ENCODE results near the gene SUFU.

SUFU gene

DNA sequence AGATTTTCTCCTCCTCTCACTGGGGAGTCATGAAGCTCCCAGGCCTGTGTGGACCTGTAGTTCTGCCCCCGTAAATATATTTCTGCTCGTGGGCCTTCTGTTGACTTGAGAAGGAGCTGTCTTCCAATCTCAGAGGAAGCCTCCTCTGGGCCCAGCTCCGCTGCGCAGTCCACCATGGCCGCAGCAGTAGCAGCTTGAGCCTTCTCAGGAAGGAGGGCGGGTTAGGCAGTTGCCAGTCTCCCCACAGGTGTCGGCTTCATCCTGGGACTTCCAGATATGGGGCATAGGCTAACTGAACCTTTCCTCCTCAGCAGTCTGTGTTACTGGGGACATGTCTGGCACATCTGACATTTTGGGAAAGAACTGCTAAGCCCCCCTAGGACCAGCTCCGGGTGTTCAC lies 77.6 kb downstream of the SUFU start:
- Mint-ChIP-seq H3K4me3 (no peak overlapping the region), H3K4me1 (peaks cover 58% of the 10 kb centered on the region), H3K36me3 (ENCODE audit: low read depth) (no peaks in the 10 kb centered on the region), H3K9me3 (no peaks in the 10 kb centered on the region), H3K27ac (peak overlapping the region; percentile 91 to 97 (median 96)), H3K27me3 (ENCODE audit: low read depth) (no peaks in the 10 kb centered on the region)
- TF ChIP-seq, protein P1, sequence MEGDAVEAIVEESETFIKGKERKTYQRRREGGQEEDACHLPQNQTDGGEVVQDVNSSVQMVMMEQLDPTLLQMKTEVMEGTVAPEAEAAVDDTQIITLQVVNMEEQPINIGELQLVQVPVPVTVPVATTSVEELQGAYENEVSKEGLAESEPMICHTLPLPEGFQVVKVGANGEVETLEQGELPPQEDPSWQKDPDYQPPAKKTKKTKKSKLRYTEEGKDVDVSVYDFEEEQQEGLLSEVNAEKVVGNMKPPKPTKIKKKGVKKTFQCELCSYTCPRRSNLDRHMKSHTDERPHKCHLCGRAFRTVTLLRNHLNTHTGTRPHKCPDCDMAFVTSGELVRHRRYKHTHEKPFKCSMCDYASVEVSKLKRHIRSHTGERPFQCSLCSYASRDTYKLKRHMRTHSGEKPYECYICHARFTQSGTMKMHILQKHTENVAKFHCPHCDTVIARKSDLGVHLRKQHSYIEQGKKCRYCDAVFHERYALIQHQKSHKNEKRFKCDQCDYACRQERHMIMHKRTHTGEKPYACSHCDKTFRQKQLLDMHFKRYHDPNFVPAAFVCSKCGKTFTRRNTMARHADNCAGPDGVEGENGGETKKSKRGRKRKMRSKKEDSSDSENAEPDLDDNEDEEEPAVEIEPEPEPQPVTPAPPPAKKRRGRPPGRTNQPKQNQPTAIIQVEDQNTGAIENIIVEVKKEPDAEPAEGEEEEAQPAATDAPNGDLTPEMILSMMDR (IDR thresholded peaks at IDR 0.05; ENCODE audit: unreplicated experiment in 3 of 3): no peak

DNA sequence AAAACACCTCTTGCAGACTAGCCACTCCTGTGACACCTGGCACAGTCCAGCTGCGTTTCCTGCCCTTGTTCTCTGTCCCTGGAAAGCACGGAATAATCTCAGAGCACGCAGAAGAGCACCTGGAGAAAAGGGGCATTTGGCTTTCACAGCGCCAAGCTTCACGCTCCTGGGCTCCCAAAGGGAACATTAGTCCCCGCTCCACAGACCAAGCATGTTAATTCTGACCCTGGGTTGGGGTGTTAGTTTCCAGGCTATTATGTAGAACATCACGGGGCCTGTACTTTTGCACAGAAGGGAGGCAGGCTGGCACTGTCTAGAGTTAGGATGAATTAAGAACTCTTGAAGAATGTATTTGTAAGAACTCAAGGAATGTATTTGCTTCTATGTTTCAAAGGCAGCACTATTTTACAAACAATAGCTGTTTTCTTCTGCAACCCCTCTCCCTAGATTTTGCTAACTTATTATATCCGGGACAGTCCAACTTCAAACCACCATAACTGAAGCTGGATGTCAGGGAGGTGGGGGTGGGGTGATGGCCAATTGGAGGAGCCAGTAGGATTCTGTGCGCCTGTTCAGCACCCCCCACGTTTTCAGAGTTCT lies 78.3 kb downstream of the SUFU start:
- TF ChIP-seq, protein P1 (IDR thresholded peaks at IDR 0.05; ENCODE audit: unreplicated experiment in 3 of 3): no peak
- no peaks in the 10 kb centered on the region for H3K27me3 Mint-ChIP-seq (ENCODE audit: low read depth)
- peaks cover 5% of the 10 kb centered on the region for H3K36me3 Mint-ChIP-seq (ENCODE audit: low read depth)
- H3K4me3 Mint-ChIP-seq: peak overlapping the region in 1 of 3 experiments; percentile 21
- peak overlapping the region; percentile 91 to 97 (median 96) for H3K27ac Mint-ChIP-seq
- peaks cover 58% of the 10 kb centered on the region for H3K4me1 Mint-ChIP-seq
- no peaks in the 10 kb centered on the region for H3K9me3 Mint-ChIP-seq

DNA sequence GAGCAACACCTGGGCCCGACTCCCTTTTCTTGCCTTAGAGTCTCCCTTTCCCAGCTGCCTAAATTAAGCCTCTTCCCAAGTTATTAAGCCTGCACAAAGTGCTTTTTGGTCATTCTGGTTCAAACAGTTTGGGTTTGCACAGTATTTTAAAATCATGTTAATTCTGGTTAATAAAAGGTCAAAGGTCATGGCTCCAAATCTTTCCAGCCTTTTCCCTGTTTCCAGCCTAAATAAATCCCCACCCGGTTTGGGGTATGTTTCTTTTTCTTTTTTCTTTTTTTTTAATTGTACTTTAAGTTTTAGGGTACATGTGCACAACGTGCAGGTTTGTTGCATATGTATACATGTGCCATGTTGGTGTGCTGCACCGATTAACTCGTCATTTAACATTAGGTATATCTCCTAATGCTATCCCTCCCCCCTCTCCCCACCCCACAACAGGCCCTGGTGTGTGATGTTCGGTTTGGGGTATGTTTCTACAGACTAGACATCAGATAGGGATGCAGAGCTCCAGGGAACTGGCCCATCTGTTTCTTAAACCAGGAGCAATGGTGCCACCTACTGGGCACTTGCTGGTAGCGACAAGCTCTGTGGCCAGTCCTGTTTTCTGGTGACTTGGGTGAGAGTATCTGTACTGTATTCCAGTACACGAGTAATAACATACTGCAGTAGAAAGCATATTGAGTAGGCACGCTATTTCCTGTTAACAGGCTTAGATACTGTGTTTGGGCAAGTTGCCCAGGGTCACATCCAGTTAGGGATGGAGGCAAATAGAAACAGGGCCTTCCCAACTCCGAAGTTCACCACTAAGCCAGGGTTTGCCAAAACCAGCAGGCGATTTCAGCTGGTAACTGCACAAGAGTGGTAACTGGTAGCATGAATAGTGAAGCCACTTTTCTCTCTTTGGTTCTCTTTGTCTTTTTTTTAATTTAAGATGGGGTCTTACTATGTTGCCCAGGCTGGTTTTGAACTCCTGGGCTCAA lies 80.0 kb downstream of the SUFU start:
- peaks cover 54% of the 10 kb centered on the region for H3K4me1 Mint-ChIP-seq
- H3K4me3 Mint-ChIP-seq: peak overlapping the region in 1 of 3 experiments; percentile 3
- TF ChIP-seq, protein P1 (IDR thresholded peaks at IDR 0.05; ENCODE audit: unreplicated experiment in 3 of 3): peak; percentile 77 to 89 (median 83)
- H3K36me3 Mint-ChIP-seq (ENCODE audit: low read depth): peaks cover 5% of the 10 kb centered on the region
- no peaks in the 10 kb centered on the region for H3K9me3 Mint-ChIP-seq
- H3K27me3 Mint-ChIP-seq (ENCODE audit: low read depth): no peaks in the 10 kb centered on the region
- peak overlapping the region; percentile 87 to 96 (median 91) for H3K27ac Mint-ChIP-seq

- Mint-ChIP-seq H3K4me1 (peaks cover 41% of the 10 kb centered on the region), H3K4me3 (no peak overlapping the region), H3K27ac (no peak overlapping the region), H3K36me3 (ENCODE audit: low read depth) (peaks cover 5% of the 10 kb centered on the region), H3K9me3 (no peaks in the 10 kb centered on the region), H3K27me3 (ENCODE audit: low read depth) (no peaks in the 10 kb centered on the region)
- TF ChIP-seq, protein P1 (IDR thresholded peaks at IDR 0.05; ENCODE audit: unreplicated experiment in 3 of 3): no peak
Measured at GRCh38 chr10:102585026-102585425, 81.3 kb downstream of the SUFU start.

DNA sequence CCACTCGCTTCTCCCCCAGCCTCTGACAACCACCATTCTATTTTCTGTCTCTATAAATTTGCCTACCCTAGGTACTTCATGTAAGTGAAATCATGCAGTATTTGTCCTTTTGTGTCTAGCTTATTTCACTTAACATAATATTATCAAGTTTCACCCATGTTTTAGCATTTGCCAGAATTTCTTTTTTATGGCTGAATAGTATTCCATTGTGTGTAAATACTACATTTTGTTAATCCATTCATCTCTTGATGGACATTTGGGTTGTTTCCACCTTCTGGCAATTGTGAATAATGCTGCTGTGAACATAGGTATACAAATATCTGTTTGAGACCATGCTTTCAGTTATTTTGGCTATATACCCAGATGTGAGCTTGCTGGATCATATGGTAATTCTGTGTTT lies 83.1 kb downstream of the SUFU start:
- Mint-ChIP-seq H3K9me3 (no peaks in the 10 kb centered on the region), H3K36me3 (ENCODE audit: low read depth) (peaks cover 5% of the 10 kb centered on the region), H3K4me1 (peaks cover 23% of the 10 kb centered on the region), H3K27ac (peak overlapping the region in 1 of 3 experiments; percentile 15), H3K27me3 (ENCODE audit: low read depth) (no peaks in the 10 kb centered on the region), H3K4me3 (no peak overlapping the region)
- TF ChIP-seq, protein P1 (IDR thresholded peaks at IDR 0.05; ENCODE audit: unreplicated experiment in 3 of 3): no peak

All from nephron (organoid).